HG02970 (cell line): ENCODE measurements around the gene NOP56.

ENCODE experiments used
- ATAC-seq: cut with Tn5 transposase; IDR thresholded peaks from one replicate; pipeline ENCODE4 v1.9.1; 2021; ENCODE audit warnings: mild to moderate bottlenecking, moderate library complexity, moderate number of reproducible peaks; ENCODE audit not compliant: unreplicated experiment, low FRiP score

Gene NOP56

DNA sequence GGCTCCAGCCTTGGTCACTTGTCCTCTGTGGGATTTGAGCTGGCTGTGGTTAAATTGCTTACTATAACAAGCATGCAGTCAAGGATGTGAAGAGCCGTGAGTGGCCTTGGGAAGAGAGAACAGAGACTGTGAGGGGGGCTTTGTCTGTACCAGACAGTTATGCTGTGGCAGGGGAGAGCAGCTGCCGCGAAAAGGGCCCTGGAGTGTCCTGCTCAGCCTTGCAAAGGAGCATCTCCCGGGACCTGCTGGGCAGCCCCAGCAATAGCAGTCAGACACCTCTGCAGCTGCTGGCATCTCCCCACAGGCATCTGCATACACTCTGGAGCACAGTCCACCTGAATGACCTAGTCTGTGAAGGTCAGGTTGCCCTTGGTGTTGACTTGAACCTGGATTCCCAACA lies 46.5 kb downstream of the NOP56 start:
- ATAC-seq, result no peak

DNA sequence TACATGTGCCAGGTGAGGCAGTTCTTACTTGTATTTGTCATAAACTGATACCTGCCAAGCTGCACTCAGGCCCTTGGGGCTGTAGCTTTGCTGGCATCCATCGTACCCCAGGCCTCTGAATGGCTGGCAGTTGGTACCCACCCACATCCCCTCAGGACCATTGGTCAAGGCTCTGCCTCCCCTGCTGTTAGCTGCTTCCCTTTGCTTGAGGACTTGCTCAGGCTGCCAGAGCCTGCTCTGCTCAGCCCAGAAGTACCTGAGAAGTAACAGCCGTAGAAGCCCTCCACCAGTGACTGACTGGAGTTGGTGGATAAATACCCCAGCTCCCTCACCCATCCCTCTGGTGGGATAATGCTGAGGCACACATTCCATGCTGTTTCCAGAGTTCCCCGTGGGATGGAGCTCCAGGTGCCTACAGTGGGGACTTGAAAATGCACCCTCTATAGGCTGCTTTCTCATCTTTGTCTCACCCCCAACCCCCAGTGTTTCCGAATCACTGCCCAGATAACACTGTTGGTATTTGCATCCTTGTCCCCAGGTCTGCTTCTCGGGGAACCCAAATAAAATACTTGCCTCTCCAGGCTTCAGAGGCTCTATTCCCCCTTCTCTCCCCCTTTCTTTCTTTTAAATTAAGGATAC lies 47.5 kb downstream of the NOP56 start:
- ATAC-seq, result no peak

DNA sequence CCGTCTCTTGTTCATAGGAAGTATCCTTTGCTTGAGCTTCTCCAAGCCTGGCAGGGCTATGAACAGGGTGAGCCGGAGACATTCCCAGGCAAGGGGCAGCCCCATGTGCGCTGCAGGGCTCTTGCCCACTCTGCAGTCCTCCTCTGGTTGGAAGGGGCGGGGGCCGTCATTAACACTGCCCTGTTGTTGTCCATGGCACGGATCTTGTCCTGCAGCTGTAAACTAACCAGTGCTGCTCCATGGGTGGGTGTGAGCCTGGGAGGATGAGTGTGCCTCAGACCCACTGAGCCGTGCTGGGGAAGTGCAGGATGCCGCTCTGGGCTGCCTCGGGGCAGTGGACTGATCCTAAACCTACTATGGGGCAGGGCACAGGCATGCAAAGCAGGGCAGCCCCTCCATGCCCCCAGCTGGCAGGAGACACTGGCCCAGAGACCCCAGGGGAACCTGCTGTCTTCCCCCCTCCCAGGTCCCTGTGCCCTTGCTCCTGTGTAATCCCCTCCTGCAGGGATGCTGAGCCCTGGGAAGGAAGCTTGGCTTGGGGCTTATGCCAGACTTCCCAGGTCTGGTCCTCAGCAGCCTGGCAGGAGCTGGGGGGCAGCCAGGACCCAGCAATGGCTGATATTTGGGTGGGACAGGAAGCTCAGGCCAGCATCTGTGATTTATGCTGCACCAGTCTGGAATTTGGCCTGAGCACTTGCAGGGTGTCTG lies 48.6 kb downstream of the NOP56 start:
- ATAC-seq, result no peak

- no peak for ATAC-seq
These were observed 49.2 kb downstream of the NOP56 start for GRCh38 chr20:2701671-2702081.

- no peak for ATAC-seq
These were observed 51.5 kb downstream of the NOP56 start for GRCh38 chr20:2703716-2704475.

GRCh38 chr20:2705931-2706645 lies 53.7 kb downstream of the NOP56 start:
- no peak for ATAC-seq

- ATAC-seq, result no peak
These were observed 54.4 kb downstream of the NOP56 start for GRCh38 chr20:2706688-2707352.

- ATAC-seq, result no peak
These were observed 55.1 kb downstream of the NOP56 start for GRCh38 chr20:2707353-2708072.
